Activated CD4-positive, alpha-beta T cell treated with anti-CD3 and anti-CD28 coated beads, Interleukin-2, amount 50 U/mL, for 1 hour (primary cell): Measurements from ENCODE around the gene CREB5.

Experiments used
- DNase-seq: peaks from one replicate; pipeline ENCODE4 v3.0.0-alpha.2; 2020

The CREB5 gene

GRCh38 chr7:28654110-28654509 lies 241.8 kb downstream of the CREB5 start:
- DNase-seq: no peak

GRCh38 chr7:28656529-28656928 lies 244.2 kb downstream of the CREB5 start:
- no peak for DNase-seq

- DNase-seq: no peak
Measured at GRCh38 chr7:28658381-28658780, 246.1 kb downstream of the CREB5 start.

GRCh38 chr7:28660132-28660531 lies 247.8 kb downstream of the CREB5 start:
- DNase-seq: no peak

- no peak for DNase-seq
Measured at GRCh38 chr7:28661826-28662595, 249.7 kb downstream of the CREB5 start.

- DNase-seq: no peak
Measured at GRCh38 chr7:28666154-28666553, 253.8 kb downstream of the CREB5 start.

- no peak for DNase-seq
Measured at GRCh38 chr7:28668085-28668484, 255.8 kb downstream of the CREB5 start.

GRCh38 chr7:28669330-28669729 lies 257.0 kb downstream of the CREB5 start:
- no peak for DNase-seq

- no peak for DNase-seq
Measured at GRCh38 chr7:28671526-28671925, 259.2 kb downstream of the CREB5 start.

- DNase-seq: no peak
Measured at GRCh38 chr7:28672397-28672797, 260.1 kb downstream of the CREB5 start.

- DNase-seq: no peak
Measured at GRCh38 chr7:28674359-28674782, 262.1 kb downstream of the CREB5 start.

GRCh38 chr7:28675429-28675828 lies 263.1 kb downstream of the CREB5 start:
- DNase-seq: no peak

GRCh38 chr7:28677668-28678067 lies 265.4 kb downstream of the CREB5 start:
- no peak for DNase-seq

GRCh38 chr7:28678431-28678965 lies 266.2 kb downstream of the CREB5 start:
- no peak for DNase-seq

GRCh38 chr7:28681693-28682310 lies 269.5 kb downstream of the CREB5 start:
- no peak for DNase-seq

- DNase-seq: no peak
Measured at GRCh38 chr7:28682801-28683200, 270.5 kb downstream of the CREB5 start.

GRCh38 chr7:28684650-28685241 lies 272.4 kb downstream of the CREB5 start:
- no peak for DNase-seq

- no peak for DNase-seq
Measured at GRCh38 chr7:28685242-28685643, 272.9 kb downstream of the CREB5 start.

- DNase-seq: no peak
Measured at GRCh38 chr7:28685644-28686417, 273.5 kb downstream of the CREB5 start.

- no peak for DNase-seq
Measured at GRCh38 chr7:28686418-28686800, 274.1 kb downstream of the CREB5 start.

- no peak for DNase-seq
Measured at GRCh38 chr7:28687537-28687936, 275.2 kb downstream of the CREB5 start.

GRCh38 chr7:28688174-28688573 lies 275.9 kb downstream of the CREB5 start:
- no peak for DNase-seq

GRCh38 chr7:28688651-28689050 lies 276.3 kb downstream of the CREB5 start:
- DNase-seq: no peak
